Measurements from ENCODE around the gene UNK.
"Not testable (repeated sequence)": the region's sequence is repeated elsewhere in the genome, so short reads cannot be mapped to it uniquely, and the experiment has no call there.

The UNK gene

GRCh38 chr17:75840799-75841164 lies 56.2 kb downstream of the UNK start:
- DNase-seq = no peak

GRCh38 chr17:75842411-75842810 lies 57.8 kb downstream of the UNK start:
- DNase-seq = no peak

GRCh38 chr17:75842963-75843576 lies 58.5 kb downstream of the UNK start:
- no peak for DNase-seq

DNA sequence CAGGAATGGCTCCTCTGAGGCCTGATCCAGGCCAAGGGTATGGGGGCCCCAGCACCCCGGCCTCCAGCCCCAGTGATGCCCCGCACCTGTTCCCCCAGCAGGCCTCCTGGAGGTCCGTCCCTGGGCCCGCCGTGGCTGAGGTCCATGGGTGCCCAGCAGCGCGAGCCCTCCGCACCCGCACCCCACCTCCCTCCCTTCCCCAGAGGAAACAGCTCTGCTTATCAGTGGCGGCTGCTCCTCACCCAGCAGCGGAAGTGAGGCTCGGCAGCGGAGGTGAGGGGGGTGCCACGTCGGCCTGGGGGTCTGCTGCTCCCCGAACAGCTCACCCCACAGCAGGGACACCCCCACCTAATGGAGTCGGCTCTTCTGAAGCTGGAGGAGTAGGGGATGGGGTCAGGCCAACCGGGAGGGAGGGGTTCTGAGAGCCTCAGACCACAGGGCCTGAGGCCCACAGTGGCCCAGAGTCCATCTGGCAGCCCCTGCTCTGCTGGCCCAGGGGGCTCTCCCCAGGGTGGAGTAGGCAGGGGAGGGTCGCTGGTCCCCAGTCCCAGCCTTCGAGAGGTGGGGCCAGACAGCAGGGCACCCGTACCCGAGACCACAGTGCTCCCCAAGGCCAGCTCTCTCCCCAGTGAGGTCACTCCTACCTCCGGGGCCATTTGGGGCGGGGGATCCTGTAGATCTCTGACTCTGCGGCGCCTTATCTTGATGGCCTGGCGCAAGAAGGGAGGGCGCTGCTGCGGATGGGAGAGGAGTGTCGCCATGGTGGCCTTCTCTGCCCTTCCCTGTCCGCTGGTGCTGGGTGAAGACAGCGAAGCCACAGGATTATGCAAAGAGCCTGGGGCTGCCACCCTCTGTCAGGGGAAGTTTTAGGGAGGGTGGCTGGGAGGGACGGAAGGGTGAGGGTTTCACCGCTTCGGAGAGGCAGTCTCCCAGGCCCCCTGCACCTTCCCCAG lies 59.2 kb downstream of the UNK start, which contains the start of gene UNC13D:
TSS of gene UNC13D (minus strand) at position 828 of the 953 bp plus-strand sequence. CDS start at position 761, 67 bp downstream.
- no peak for DNase-seq

- no peak for DNase-seq
Observed at GRCh38 chr17:75844530-75845057, 60.0 kb downstream of the UNK start.

DNA sequence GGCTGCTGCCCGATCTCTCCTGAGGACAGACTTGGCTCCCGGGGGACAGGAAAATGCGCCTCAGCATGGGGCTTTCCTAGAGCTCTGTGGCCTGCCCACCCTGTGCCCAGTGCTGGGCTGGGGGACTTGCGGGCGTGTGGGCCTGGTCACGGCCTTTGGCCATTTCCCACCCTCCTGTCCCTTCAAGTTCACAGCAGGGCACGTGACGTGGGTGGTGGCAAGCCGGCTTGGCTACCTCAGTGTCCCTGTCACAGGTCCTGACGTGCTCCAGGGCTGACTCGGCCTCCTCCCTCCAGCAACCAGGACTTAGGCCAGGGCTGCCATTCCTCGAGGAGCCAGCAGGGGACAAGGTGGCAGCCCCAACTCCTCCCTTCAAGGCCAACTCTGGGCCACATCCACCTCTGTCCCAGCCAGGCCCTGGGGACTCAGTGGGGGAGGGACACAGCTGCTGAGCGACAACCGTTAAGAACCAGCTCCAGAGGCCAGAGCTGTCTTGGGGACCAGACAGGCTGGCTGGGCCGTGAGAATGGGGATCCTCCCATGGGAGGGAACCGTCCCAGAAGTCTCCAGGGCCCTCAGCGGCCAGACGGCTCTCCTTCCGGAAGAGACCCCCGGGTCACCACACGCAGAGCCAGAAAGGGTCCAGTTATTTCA lies 60.6 kb downstream of the UNK start:
- DNase-seq = peak; percentile 15

GRCh38 chr17:75845933-75846691 lies 61.5 kb downstream of the UNK start:
- no peak for DNase-seq

- DNase-seq = no peak
Observed at GRCh38 chr17:75846692-75847613, 62.3 kb downstream of the UNK start.

DNA sequence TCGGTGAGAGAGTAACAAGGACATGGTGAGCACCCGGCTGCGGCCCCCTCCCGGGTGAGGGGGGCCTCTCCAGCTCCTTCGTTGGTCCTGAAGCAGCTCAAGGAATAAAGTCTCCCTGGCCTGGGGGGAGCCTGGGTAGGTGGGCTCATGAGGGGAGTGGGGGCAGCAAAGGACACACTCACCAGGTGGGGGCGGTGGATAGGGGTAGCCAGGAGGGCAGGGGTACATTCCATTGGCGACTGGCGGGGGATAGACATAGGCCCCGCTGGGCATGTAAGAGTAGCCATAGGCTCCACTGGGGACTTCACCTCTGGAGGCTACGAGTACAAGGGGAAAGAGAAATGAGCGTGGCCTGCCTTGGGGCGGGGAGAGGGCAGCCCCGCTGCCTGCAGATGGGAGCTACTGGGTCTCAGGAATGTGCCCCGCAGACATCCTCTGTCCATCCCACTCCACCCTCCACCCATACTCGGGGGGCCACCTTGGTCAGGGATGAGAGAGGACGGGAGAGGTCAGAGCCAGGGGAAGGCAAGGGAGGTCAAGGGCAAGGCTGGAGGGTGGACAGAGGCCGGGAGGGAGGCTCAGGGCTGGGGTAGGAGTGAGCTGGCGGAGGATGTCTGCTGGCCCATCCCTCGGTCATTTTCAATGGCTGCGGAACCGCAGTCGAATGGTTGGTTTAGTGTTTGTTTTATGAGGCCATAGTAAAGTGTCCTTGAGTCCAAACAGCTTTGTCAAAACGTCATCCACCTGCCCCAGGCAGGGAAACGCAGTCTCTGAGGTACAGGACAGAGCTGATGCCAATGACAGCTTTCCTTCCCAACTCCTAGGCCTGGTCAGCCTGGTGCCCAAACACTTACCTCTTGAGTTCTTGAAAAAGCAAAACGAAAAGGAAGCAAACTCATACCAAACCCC lies 63.3 kb downstream of the UNK start:
- DNase-seq = no peak

- peak; percentile 20 for DNase-seq
Observed at GRCh38 chr17:75848523-75849278, 64.1 kb downstream of the UNK start.

GRCh38 chr17:75849279-75849646 lies 64.7 kb downstream of the UNK start:
- no peak for DNase-seq

DNA sequence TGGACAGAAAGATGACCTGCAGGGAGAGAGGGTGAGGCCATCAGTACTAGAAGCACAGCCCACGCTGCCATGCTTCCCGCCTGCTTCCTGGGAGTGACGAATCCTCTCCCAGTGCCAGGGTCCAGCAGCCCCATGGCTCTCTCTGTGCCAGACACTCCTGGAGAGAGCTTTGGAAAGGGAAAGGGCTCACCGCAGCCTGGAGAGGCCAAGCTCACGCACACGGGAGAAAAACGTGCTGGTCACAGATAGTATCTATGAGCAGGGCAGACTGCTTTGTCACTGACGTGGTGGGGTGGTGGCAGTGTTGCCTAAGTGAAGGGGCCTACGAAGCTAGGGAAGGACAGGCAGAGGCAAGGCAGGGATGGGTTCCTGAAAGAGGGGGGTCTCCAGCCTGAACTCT lies 65.1 kb downstream of the UNK start:
- DNase-seq = no peak

GRCh38 chr17:75850928-75851692 lies 66.5 kb downstream of the UNK start:
- DNase-seq = no peak

DNA sequence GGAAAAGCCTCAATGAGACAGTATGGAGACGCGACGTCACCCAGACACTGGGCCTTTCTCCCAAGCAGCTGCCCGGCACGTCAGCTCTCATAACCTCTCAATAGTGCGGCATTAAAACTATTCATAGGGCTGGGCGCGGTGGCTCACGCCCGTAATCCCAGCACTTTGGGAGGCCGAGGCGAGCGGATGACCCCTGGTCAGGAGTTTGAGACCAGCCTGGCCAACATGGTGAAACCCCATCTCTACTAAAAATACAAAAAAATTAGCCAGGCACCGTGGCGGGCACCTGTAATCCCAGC lies 67.0 kb downstream of the UNK start:
- not testable (repeated sequence) for DNase-seq

DNA sequence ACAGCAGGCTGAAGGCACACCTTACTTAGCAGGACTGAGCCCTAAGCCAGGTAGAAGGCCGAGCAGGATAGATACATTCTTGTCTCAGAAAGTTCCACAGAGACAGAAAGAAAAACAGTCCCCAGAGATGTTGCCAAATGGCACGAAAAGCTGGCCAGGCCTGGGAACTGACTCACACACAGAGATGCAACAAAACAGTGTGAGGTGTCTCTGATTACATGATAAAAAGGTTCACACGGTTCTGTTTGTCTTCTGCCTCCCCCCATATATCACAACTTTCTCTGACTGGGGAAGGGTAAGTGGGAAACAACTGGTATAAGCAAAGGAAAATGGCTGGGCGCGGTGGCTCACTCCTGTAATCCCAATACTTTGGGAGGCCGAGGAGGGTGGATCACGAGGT lies 68.8 kb downstream of the UNK start:
- no peak for DNase-seq

- DNase-seq = no peak
Observed at GRCh38 chr17:75854101-75854748, 69.6 kb downstream of the UNK start.

DNA sequence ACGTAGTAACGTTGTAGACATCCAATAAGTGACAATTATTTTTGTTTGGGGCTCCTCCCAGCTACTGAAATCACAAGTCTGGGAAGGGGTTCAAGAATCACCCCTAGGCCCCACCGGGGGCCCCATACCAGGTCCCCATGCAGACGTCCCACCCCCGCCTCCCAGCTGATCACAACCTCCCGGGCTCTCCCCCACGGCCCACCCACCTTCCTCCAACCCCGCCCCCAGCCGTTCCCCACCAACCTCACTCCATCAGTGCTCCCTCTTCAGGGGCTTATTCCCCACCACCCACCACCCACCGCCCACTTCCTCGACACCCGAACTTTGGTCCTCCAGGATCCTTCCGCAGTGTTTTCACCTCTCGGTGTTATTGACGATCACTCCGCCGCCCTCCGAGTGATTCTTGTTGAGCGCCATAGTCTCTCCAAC lies 70.3 kb downstream of the UNK start:
- no peak for DNase-seq

DNA sequence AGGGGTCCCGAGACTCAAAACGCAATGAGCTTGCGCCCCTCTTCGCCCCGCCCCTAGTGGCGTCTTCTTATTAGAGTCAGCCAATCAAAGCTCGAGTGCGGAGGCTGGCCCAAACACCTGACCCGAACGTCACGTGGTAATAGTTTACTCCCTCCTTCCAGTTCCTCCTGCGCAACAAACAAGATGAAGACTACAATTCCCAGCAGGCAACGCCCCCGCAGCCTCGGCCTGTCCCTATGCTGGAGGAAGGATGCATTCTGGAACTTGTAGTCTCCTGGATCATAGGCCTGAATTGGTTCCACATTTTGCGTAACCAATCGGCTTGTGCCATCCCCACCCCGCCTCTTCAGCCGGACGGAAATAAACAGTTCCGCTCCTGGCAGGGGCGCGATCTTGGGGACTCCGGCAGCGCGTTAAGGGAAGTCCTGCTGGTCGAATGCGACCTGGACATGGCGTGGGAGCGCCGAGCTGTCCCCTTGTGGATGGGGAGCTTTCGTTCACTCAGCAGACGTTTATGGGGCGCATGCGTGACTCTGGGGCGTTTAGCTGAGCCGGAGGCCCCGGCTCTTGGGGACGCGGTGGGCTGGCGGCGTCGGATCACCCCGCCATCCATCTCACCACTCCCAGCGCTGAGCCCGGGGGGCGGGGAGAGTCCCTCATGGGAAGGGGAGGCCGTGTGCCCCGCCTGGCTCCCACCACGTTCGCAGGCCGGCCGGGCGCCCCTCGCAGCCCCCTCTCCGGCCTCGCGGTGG lies 70.9 kb downstream of the UNK start, which contains the start of gene WBP2:
TSS of gene WBP2 (minus strand) at position 26 of the 752 bp plus-strand sequence. CDS start 38 bp downstream, outside the sequence.
- DNase-seq = peak; percentile 100

Measured in DMS 273 treated with DMSO at 0.1 percent for 48 hours (cell line).